Stomach (tissue), 4 donors: ENCODE measurements around the gene MDM2.

Source experiments
- CTCF ChIP-seq, 7 experiments: fragments of 450-650 bp in 4 of 7; fragments of 200-600 bp in 3 of 7; sonication (generic) in 3 of 7; IDR thresholded peaks; one replicate each; pipeline ENCODE4 v1.5.1; 2016 to 2019; ENCODE audit warnings: antibody characterized with exemption in 7 of 7, control low read depth in 2 of 7, mild to moderate bottlenecking in 1 of 7
- POLR2AphosphoS5 ChIP-seq, 3 donors: sonication (generic); formaldehyde crosslinking; IDR thresholded peaks; one replicate each; pipeline ENCODE4 v1.6.1; 2016; ENCODE audit warnings: antibody characterized with exemption in 3 of 3

- no peak for TF ChIP-seq CTCF (IDR thresholded peaks at IDR 0.05)
- TF ChIP-seq POLR2AphosphoS5 (IDR thresholded peaks at IDR 0.05) = no peak
These were observed 42.3 kb upstream of the MDM2 start for GRCh38 chr12:68765696-68766095.
